ENCODE data around the gene IGFBP5. TPM values are rescaled to one million over a fixed set of nuclear protein-coding genes. Genes with fewer than 3 reads are reported as not detected.

The IGFBP5 gene
- total and polyA plus RNA-seq, 2 donors (not counting 3 experiments of a cell fraction or from before 2014, with no cell fraction given) = 0.06 TPM; not detected in 1

DNA sequence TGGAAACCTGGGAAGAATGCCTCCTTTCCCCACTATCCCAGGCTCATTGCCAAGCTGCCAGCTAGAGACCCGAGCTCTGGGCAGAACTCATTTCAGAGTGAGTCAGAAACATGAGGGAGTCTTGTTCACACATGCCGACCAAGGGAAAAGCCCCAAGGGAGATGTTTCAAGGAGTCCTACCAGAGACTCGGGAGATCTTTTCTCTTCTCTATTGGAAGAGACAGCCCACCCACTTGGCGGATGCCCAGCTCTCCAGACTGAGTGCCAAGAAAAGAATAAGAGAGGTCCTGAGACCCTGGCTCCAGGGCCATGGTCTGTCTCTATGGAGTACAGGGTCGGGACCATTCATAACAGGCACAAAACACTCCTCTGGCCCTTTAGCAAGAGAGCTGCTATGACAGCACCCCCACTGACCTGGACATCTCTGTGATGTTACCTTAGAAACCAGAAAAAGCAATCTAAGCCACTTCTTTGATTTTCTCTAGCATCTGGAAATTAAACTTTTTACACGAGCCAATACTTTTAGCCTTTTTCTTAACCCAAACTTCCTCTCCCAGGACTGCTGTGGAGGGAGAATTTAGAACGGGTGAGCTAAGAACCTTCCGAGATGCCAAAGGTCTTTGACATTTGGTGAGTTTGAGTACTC, 18.5 kb upstream of the IGFBP5 start:
- dilution Hi-C loops (cut with MboI; ENCODE audit: extremely low pct_ligation_motif_present, low sequenced_read_pairs) (no loop called here), intact Hi-C loops (cut with micrococcal nuclease) (no loop called here)
- CTCF ChIA-PET = no interaction called here
- H3K4me1 ChIP-seq (ENCODE audit: control insufficient read depth, extremely low read depth, insufficient read depth, low read length) = no peaks in the 10 kb centered on the region
- BruUV-seq (replicated peaks) = no TSS peak
- no peaks in the 10 kb centered on the region for H3K79me2 ChIP-seq (ENCODE audit: control insufficient read depth, insufficient read depth, low read length)
- no peaks in the 10 kb centered on the region for H3K27me3 ChIP-seq (ENCODE audit: control insufficient read depth in 2 of 2, insufficient read depth in 2 of 2, low read length in 2 of 2)
- H4K20me1 ChIP-seq (replicated peaks; ENCODE audit: control insufficient read depth, extremely low read depth, insufficient read depth, low read length) = no peaks in the 10 kb centered on the region
- H3K9me3 ChIP-seq (replicated peaks; ENCODE audit: control insufficient read depth, insufficient read depth, low read length) = no peaks in the 10 kb centered on the region
- H3K4me3 ChIP-seq (replicated peaks in 1 of 3; ENCODE audit: insufficient read depth in 1 of 3, low read depth in 1 of 3, low read length in 3 of 3) = no peak overlapping the region
- no peaks in the 10 kb centered on the region for H3K9me1 ChIP-seq (replicated peaks; ENCODE audit: control insufficient read depth, extremely low read depth, insufficient read depth, low read length)
- H3K9ac ChIP-seq (replicated peaks; ENCODE audit: extremely low read depth, insufficient read depth, low read length) = no peak overlapping the region
- no peak overlapping the region for H3K27ac ChIP-seq (ENCODE audit: insufficient read depth, low read depth, low read length)
- POLR2A ChIA-PET = no interaction called here
- TF ChIP-seq EZH2 (IDR thresholded peaks at IDR 0.05; ENCODE audit: borderline replicate concordance, low read depth, low read length, severe bottlenecking) (no peak), POLR2AphosphoS5 (IDR thresholded peaks at IDR 0.05; ENCODE audit: insufficient read depth, low read depth, low read length) (no peak), POLR2A (IDR thresholded peaks at IDR 0.05; ENCODE audit: low read depth, low read length) (no peak), JUN (IDR thresholded peaks at IDR 0.05; ENCODE audit: borderline replicate concordance, insufficient read depth, insufficient read length, low read depth) (no peak), MYC (IDR thresholded peaks at IDR 0.05; ENCODE audit: low read depth, low read length) (no peak), GATA2 (IDR thresholded peaks at IDR 0.05; ENCODE audit: insufficient read depth, insufficient read length, low read depth, low read length) (no peak)
- TF ChIP-seq, protein P1, sequence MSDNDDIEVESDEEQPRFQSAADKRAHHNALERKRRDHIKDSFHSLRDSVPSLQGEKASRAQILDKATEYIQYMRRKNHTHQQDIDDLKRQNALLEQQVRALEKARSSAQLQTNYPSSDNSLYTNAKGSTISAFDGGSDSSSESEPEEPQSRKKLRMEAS (IDR thresholded peaks at IDR 0.05; ENCODE audit: insufficient read depth, insufficient read length) = no peak
- TF ChIP-seq, protein P2, sequence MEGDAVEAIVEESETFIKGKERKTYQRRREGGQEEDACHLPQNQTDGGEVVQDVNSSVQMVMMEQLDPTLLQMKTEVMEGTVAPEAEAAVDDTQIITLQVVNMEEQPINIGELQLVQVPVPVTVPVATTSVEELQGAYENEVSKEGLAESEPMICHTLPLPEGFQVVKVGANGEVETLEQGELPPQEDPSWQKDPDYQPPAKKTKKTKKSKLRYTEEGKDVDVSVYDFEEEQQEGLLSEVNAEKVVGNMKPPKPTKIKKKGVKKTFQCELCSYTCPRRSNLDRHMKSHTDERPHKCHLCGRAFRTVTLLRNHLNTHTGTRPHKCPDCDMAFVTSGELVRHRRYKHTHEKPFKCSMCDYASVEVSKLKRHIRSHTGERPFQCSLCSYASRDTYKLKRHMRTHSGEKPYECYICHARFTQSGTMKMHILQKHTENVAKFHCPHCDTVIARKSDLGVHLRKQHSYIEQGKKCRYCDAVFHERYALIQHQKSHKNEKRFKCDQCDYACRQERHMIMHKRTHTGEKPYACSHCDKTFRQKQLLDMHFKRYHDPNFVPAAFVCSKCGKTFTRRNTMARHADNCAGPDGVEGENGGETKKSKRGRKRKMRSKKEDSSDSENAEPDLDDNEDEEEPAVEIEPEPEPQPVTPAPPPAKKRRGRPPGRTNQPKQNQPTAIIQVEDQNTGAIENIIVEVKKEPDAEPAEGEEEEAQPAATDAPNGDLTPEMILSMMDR (IDR thresholded peaks at IDR 0.05; ENCODE audit: extremely low read depth in 1 of 2, insufficient read depth in 1 of 2, low read depth in 1 of 2, low read length in 2 of 2) = no peak
- DNase-seq (ENCODE audit: low read depth, low spot score) (no peak), FAIRE-seq (no peak)
- H3K4me2 ChIP-seq (ENCODE audit: insufficient read depth, low read length) = no peak overlapping the region
- no peak overlapping the region for H2AFZ ChIP-seq (ENCODE audit: low read depth, low read length)
- H3K36me3 ChIP-seq (ENCODE audit: control insufficient read depth in 2 of 2, extremely low read depth in 1 of 2, insufficient read depth in 2 of 2, low read length in 2 of 2) = no peaks in the 10 kb centered on the region
